GM18502 (cell line): ENCODE data around the gene ATP9B.
A peak's percentile ranks its signal among the peaks of the same experiment; 100 is the strongest.
"Not testable (repeated sequence)": the region's sequence is repeated elsewhere in the genome, so short reads cannot be mapped to it uniquely, and the experiment has no call there.

Experiments used
- ATAC-seq: cut with Tn5 transposase; IDR thresholded peaks from one replicate; pipeline ENCODE4 v1.9.1; 2021; ENCODE audit warnings: mild to moderate bottlenecking; ENCODE audit not compliant: unreplicated experiment, poor library complexity

ATP9B gene

GRCh38 chr18:79274823-79275222 lies 205.6 kb downstream of the ATP9B start:
- peak; percentile 12 for ATAC-seq

- no peak for ATAC-seq
Measured at GRCh38 chr18:79275461-79275860, 206.3 kb downstream of the ATP9B start.

GRCh38 chr18:79275992-79276391 lies 206.8 kb downstream of the ATP9B start:
- ATAC-seq: peak; percentile 56

GRCh38 chr18:79278896-79279295 lies 209.7 kb downstream of the ATP9B start:
- no peak for ATAC-seq

- ATAC-seq: no peak
Measured at GRCh38 chr18:79283131-79283810, 214.1 kb downstream of the ATP9B start.

GRCh38 chr18:79283929-79284328 lies 214.7 kb downstream of the ATP9B start:
- ATAC-seq: no peak

GRCh38 chr18:79285191-79285590 lies 216.0 kb downstream of the ATP9B start:
- ATAC-seq: not testable (repeated sequence)

- not testable (repeated sequence) for ATAC-seq
Measured at GRCh38 chr18:79290409-79290808, 221.2 kb downstream of the ATP9B start.

- ATAC-seq: no peak
Measured at GRCh38 chr18:79290876-79291275, 221.7 kb downstream of the ATP9B start.

GRCh38 chr18:79294235-79294634 lies 225.0 kb downstream of the ATP9B start:
- ATAC-seq: no peak

GRCh38 chr18:79299272-79299671 lies 230.1 kb downstream of the ATP9B start:
- no peak for ATAC-seq

GRCh38 chr18:79299711-79300110 lies 230.5 kb downstream of the ATP9B start:
- no peak for ATAC-seq

- ATAC-seq: no peak
Measured at GRCh38 chr18:79300413-79300812, 231.2 kb downstream of the ATP9B start.

- ATAC-seq: no peak
Measured at GRCh38 chr18:79302120-79302519, 232.9 kb downstream of the ATP9B start.

GRCh38 chr18:79305911-79306310 lies 236.7 kb downstream of the ATP9B start:
- no peak for ATAC-seq

- no peak for ATAC-seq
Measured at GRCh38 chr18:79309614-79310358, 240.6 kb downstream of the ATP9B start.

GRCh38 chr18:79314838-79315388 lies 245.7 kb downstream of the ATP9B start:
- no peak for ATAC-seq

- ATAC-seq: no peak
Measured at GRCh38 chr18:79315596-79315995, 246.4 kb downstream of the ATP9B start.

GRCh38 chr18:79317703-79318102 lies 248.5 kb downstream of the ATP9B start:
- ATAC-seq: no peak

- ATAC-seq: no peak
Measured at GRCh38 chr18:79318142-79318673, 249.0 kb downstream of the ATP9B start.

- ATAC-seq: no peak
Measured at GRCh38 chr18:79320216-79320850, 251.1 kb downstream of the ATP9B start.
